ENCODE results near the gene DNM3. TPM values are rescaled to one million over a fixed set of nuclear protein-coding genes. Genes with fewer than 3 reads are reported as not detected.

The DNM3 gene
- total RNA-seq, 6 donors from 2014 or later = 7.1 to 30.4 (median 10.3) TPM

DNA sequence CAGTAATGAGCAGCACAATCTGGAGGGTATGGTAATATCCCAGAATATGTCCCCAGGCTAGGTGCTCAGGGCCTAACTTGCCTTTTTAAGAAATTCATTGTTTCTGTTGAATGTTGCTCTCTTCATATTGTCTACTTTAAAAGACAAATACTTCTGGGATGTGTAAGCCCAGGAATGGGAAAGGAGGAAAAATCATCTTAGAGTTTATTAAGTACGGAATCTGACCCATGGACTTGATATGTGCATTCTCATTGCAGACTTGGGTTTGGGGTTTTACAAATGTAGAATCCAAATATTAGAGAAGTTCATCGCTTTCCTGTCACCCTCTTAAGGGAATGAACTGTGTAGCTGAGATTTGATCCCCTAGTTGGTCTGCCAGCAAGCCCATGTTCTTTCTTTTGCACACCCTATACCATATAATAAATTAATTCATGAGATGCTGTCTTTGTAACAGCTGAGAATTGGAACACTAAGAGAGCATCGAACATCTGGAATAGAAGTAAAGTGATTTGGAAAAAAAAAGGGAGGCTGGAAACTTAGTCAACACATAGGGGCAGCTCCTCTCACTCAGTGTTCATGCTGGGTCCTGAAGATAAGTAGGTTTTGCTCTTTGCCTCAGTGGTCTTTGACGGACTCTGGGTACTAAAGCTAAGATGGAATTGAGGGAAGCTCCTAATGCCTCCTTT lies 343.4 kb downstream of the DNM3 start:
- H3K27me3 ChIP-seq = no peaks in the 10 kb centered on the region
- TF ChIP-seq EP300 (IDR thresholded peaks at IDR 0.05) (no peak), POLR2A (IDR thresholded peaks at IDR 0.05) (no peak), POLR2AphosphoS5 (IDR thresholded peaks at IDR 0.05) (no peak)
- TF ChIP-seq, protein P1, sequence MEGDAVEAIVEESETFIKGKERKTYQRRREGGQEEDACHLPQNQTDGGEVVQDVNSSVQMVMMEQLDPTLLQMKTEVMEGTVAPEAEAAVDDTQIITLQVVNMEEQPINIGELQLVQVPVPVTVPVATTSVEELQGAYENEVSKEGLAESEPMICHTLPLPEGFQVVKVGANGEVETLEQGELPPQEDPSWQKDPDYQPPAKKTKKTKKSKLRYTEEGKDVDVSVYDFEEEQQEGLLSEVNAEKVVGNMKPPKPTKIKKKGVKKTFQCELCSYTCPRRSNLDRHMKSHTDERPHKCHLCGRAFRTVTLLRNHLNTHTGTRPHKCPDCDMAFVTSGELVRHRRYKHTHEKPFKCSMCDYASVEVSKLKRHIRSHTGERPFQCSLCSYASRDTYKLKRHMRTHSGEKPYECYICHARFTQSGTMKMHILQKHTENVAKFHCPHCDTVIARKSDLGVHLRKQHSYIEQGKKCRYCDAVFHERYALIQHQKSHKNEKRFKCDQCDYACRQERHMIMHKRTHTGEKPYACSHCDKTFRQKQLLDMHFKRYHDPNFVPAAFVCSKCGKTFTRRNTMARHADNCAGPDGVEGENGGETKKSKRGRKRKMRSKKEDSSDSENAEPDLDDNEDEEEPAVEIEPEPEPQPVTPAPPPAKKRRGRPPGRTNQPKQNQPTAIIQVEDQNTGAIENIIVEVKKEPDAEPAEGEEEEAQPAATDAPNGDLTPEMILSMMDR (IDR thresholded peaks at IDR 0.05) = no peak
- no peak overlapping the region for H3K27ac ChIP-seq
- no peaks in the 10 kb centered on the region for H3K9me3 ChIP-seq
- WGBS, 2 donors = 94 to 95% methylated on average over 4 of the region's 4 CpGs
- no peak for DNase-seq
- ATAC-seq (ENCODE audit: low FRiP score in 2 of 2) = no peak
- H3K36me3 ChIP-seq = no peaks in the 10 kb centered on the region
- H3K4me3 ChIP-seq = no peak overlapping the region
- H3K4me1 ChIP-seq = peaks cover 15 to 28% (median 22%) of the 10 kb centered on the region in 4 donors

DNA sequence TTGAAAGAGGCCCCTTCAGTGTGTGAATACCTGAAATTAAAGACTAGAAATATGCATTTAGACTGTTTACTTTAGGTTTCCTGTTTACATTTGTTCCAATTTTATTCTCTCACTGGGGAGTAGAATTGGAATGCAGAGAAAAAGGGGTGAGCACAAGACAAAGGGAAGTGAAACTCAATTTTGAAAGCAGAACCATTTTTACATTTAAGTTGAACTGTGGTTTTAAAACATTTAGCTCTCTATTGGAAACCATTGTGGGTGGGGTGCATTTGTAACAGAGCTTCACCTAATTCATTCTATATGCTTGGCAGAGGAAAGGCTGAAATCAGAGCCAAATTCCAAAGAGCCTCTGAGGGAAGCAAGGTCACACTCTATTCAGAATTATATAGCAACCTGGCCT lies 343.9 kb downstream of the DNM3 start:
- TF ChIP-seq POLR2A (IDR thresholded peaks at IDR 0.05) = no peak
- no peak for TF ChIP-seq EP300 (IDR thresholded peaks at IDR 0.05)
- TF ChIP-seq, protein P1 (IDR thresholded peaks at IDR 0.05) = no peak
- TF ChIP-seq POLR2AphosphoS5 (IDR thresholded peaks at IDR 0.05) = no peak
- no peak overlapping the region for H3K27ac ChIP-seq
- H3K36me3 ChIP-seq = no peaks in the 10 kb centered on the region
- H3K9me3 ChIP-seq = no peaks in the 10 kb centered on the region
- ATAC-seq (ENCODE audit: low FRiP score in 2 of 2) (peak in 1 of 2 donors; percentile 37), DNase-seq (no peak)
- no peaks in the 10 kb centered on the region for H3K27me3 ChIP-seq
- H3K4me1 ChIP-seq = peaks cover 15 to 26% (median 20%) of the 10 kb centered on the region in 4 donors
- H3K4me3 ChIP-seq = no peak overlapping the region

DNA sequence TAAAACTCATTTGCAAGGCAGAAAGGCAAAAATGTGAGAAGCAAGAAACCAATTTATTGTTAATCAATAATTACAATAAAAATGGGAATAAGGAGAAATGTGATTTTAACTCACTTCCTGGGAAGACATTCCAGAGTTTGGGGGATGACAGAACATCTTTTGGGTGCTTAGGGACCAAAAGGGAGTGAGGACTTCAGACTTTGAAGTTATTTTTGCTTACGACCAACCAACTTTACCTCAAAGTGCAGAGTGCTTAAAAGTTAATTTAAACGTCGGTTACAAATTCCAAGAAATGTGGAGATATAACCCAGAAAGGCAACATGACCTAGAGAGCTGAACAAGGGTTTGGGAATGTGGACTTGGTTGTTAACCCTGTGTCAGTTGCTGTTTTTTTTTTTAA lies 344.7 kb downstream of the DNM3 start:
- no peaks in the 10 kb centered on the region for H3K9me3 ChIP-seq
- 82 to 89% methylated on average over 3 of the region's 3 CpGs for WGBS, 2 donors
- ATAC-seq (ENCODE audit: low FRiP score in 2 of 2) (no peak), DNase-seq (no peak)
- H3K27me3 ChIP-seq = no peaks in the 10 kb centered on the region
- TF ChIP-seq, protein P1 (IDR thresholded peaks at IDR 0.05) = no peak
- TF ChIP-seq EP300 (IDR thresholded peaks at IDR 0.05) (no peak), POLR2AphosphoS5 (IDR thresholded peaks at IDR 0.05) (no peak), POLR2A (IDR thresholded peaks at IDR 0.05) (no peak)
- H3K4me1 ChIP-seq = peaks cover 9 to 19% (median 16%) of the 10 kb centered on the region in 4 donors
- H3K4me3 ChIP-seq = no peak overlapping the region
- no peaks in the 10 kb centered on the region for H3K36me3 ChIP-seq
- H3K27ac ChIP-seq = no peak overlapping the region

DNA sequence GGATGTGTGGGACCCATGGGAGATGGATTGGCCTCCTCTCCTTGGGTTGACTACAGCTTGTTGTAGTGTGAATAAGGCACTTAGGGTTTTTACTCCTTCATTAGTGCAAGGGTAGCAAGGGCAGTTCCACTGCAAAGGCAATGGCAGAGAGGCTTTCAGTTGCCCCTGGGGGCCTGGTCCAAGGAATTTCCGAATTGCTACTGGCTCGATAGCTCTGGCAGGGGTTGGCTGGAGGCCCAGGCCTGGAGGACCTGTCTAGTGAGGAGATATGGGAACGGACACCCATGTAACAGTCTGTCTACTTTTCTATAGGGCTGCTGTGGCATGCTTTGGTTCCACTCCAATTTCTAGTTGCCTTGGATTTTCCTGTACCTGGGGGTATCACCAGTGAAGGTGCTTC lies 360.3 kb downstream of the DNM3 start:
- Histone ChIP-seq H3K4me3 (no peak overlapping the region), H3K4me1 (no peaks in the 10 kb centered on the region), H3K27me3 (no peaks in the 10 kb centered on the region), H3K36me3 (no peaks in the 10 kb centered on the region), H3K9me3 (peaks cover 0 to 28% (median 6%) of the 10 kb centered on the region in 4 donors), H3K27ac (no peak overlapping the region)
- 78 to 93% methylated on average over 3 of the region's 3 CpGs for WGBS, 2 donors
- TF ChIP-seq, protein P1 (IDR thresholded peaks at IDR 0.05) = no peak
- TF ChIP-seq EP300 (IDR thresholded peaks at IDR 0.05) (no peak), POLR2A (IDR thresholded peaks at IDR 0.05) (no peak), POLR2AphosphoS5 (IDR thresholded peaks at IDR 0.05) (no peak)
- ATAC-seq (ENCODE audit: low FRiP score in 2 of 2) (no peak), DNase-seq (no peak)
